Measurements from ENCODE around the gene DMRTA2. TPM values are rescaled to one million over a fixed set of nuclear protein-coding genes. Genes with fewer than 3 reads are reported as not detected.

The DMRTA2 gene
- total and polyA plus RNA-seq, 2 of the 8 experiments (the other 6 are each of a cell fraction or from before 2014, with no cell fraction given), result not detected

DNA sequence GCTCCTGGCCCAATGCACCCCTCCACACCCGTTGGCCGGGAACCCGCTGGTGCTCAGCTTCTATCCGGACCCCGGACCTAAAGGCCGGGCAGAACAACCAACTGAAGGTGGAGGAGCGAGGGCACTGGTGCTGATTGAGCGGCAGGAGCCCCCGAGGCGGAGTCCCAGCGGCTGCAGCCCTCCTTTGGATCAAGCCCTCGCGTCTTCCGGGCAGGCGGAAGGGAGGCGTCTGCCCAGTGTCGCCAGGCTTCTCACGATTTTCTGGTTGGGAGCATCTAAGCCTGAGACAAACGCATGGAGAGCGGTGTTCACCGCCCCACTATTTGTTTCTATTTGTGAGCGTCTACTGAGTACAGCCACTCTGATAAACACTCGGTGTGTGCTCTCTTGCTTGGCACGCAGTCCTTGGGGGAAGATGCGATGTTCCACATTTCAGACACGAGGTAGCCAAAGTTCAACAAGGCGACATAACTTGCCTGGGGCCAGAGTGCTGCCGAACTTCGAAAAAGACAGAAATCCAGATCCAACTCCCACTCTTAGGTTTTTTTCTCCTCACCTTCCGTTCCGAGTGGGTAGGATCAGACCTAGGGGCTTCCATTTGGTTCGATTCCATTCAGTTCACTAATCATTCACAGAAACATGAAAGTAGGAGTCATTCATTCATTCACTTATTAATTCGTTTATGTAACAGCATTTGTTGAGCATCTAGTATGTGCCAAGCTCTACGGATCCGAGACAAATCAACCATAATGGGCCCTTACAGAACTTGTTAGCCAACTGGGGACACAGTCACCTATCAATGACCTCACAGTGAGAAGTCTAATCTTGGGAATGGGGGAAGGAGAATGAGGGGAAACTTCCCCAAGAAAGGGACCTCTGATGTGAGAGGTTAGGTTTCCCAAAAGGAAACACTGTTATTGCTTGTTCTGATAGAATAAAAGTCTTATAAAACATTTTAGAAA, 4.9 kb upstream of the DMRTA2 start:
- Histone ChIP-seq H3K27me3 (replicated peaks in 1 of 4; ENCODE audit: control insufficient read depth in 3 of 4, extremely low read depth in 1 of 4, insufficient read depth in 3 of 4, low read length in 3 of 4) (peaks cover 86 to 100% (median 96%) of the 10 kb centered on the region in 4 experiments), H3K23me2 (ENCODE audit: low read depth, low read length) (peaks cover 6% of the 10 kb centered on the region; the same call in 1 of the 2 replicates), H3K14ac (ENCODE audit: insufficient read length) (no peak overlapping the region), H2BK120ac (replicated peaks; ENCODE audit: low read depth, low read length) (no peak overlapping the region), H3K56ac (replicated peaks; ENCODE audit: insufficient read length, low read depth, low read length) (no peak overlapping the region), H4K91ac (replicated peaks; ENCODE audit: insufficient read length, low read length) (no peak overlapping the region), H3K79me1 (ENCODE audit: low read depth, low read length) (no peaks in the 10 kb centered on the region), H3K23ac (ENCODE audit: insufficient read length) (no peak overlapping the region), H3K4me2 (ENCODE audit: insufficient read depth in 1 of 2, low read depth in 2 of 2, low read length in 2 of 2) (peak overlapping the region; percentile 29 to 55), H3K79me2 (ENCODE audit: control insufficient read depth in 1 of 2, insufficient read depth in 2 of 2, low read length in 2 of 2) (no peaks in the 10 kb centered on the region), H3K4ac (replicated peaks; ENCODE audit: insufficient read length, low read depth, low read length) (no peak overlapping the region), H3K4me1 (replicated peaks in 1 of 4; ENCODE audit: control insufficient read depth in 3 of 4, insufficient read depth in 4 of 4, low read length in 3 of 4) (peaks cover 5 to 23% (median 9%) of the 10 kb centered on the region in 4 experiments), H3K36me3 (ENCODE audit: control insufficient read depth in 2 of 4, insufficient read depth in 4 of 4, low read length in 3 of 4) (no peaks in the 10 kb centered on the region), H4K20me1 (replicated peaks in 1 of 2; ENCODE audit: control insufficient read depth in 1 of 2, insufficient read depth in 2 of 2, low read length in 2 of 2) (peaks cover 8 to 29% of the 10 kb centered on the region in 2 experiments), H3K4me3 (ENCODE audit: extremely low read depth in 1 of 4, insufficient read depth in 2 of 4, low read depth in 3 of 4, low read length in 4 of 4) (peak overlapping the region in 1 of 4 experiments; percentile 19; a peak in 1 of 8 replicates), H4K5ac (ENCODE audit: insufficient read length, low read depth, low read length) (no peak overlapping the region), H2AFZ (ENCODE audit: low read length) (no peak overlapping the region), H2BK20ac (ENCODE audit: low read length) (no peak overlapping the region), H3K18ac (ENCODE audit: extremely low read depth, low read length) (no peak overlapping the region), H2BK12ac (ENCODE audit: low read depth, low read length) (peak overlapping the region; percentile 81; the same call in 1 of the 2 replicates), H3K9me3 (ENCODE audit: insufficient read depth in 2 of 2, low read depth in 1 of 2, low read length in 1 of 2) (no peaks in the 10 kb centered on the region), H2BK5ac (ENCODE audit: low read depth, low read length) (no peak overlapping the region), H4K8ac (ENCODE audit: extremely low read depth, insufficient read depth, low read length) (peak overlapping the region; percentile 53; the same call in 1 of the 2 replicates), H3K27ac (ENCODE audit: low read depth, low read length) (no peak overlapping the region), H2BK15ac (ENCODE audit: low read length) (no peak overlapping the region), H3K9ac (replicated peaks in 1 of 4; ENCODE audit: extremely low read depth in 1 of 4, low read depth in 3 of 4, low read length in 3 of 4) (no peak overlapping the region), H2AK5ac (ENCODE audit: low read depth, low read length) (peak overlapping the region; percentile 45; the same call in 1 of the 2 replicates)
- CTCF ChIA-PET (ENCODE audit: partially characterized antibody), result interaction anchor here (0.6 to 7.4 kb wide), 4 partner anchors 12 to 177 kb away, joined by 5 to 32 read pairs (median 10); no protein-coding TSS in a partner anchor
- FAIRE-seq (no peak), DNase-seq (ENCODE audit: low read depth in 1 of 2, low spot score in 2 of 2) (peak in 1 of 2 experiments; percentile 73)
- POLR2A ChIA-PET (ENCODE audit: partially characterized antibody), result interaction anchor here (1.1 kb wide), 1 partner anchor 12 kb away, joined by 4 read pairs; no protein-coding TSS in a partner anchor
- 8% methylated on average over 33 of the region's 35 CpGs; no CpG with 5 or more reads in 1 of the 2 experiments for WGBS, 2 experiments (ENCODE audit: extremely low coverage in 1 of 2, insufficient coverage in 1 of 2, insufficient read length in 1 of 2, insufficient replicate concordance in 2 of 2, low coverage in 1 of 2, low lambda C conversion rate in 2 of 2, missing lambda C conversion rate in 1 of 2)
- TF ChIP-seq HDAC2 (IDR thresholded peaks at IDR 0.05; ENCODE audit: borderline replicate concordance in 1 of 2, low read depth in 2 of 2, low read length in 2 of 2) (no peak), SUZ12 (IDR thresholded peaks at IDR 0.05; ENCODE audit: low read length) (peak; percentile 100), EZH2 (IDR thresholded peaks at IDR 0.05; ENCODE audit: low read depth, low read length, severe bottlenecking) (peak; percentile 99), CBX8 (IDR thresholded peaks at IDR 0.05; ENCODE audit: borderline replicate concordance, low read depth, low read length) (peak; percentile 18; the same call in 1 of the 2 replicates), CHD2 (IDR thresholded peaks at IDR 0.05; ENCODE audit: low read length) (no peak), SRF (IDR thresholded peaks at IDR 0.05; ENCODE audit: low read depth, low read length) (no peak), NANOG (IDR thresholded peaks at IDR 0.05; ENCODE audit: insufficient read depth, low read depth, low read length, poor library complexity, severe bottlenecking) (no peak)
- TF ChIP-seq, protein P1, sequence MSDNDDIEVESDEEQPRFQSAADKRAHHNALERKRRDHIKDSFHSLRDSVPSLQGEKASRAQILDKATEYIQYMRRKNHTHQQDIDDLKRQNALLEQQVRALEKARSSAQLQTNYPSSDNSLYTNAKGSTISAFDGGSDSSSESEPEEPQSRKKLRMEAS (IDR thresholded peaks at IDR 0.05), result 0 out of 2 replicates have a peak, but pooled peaks have one; percentile 41
- TF ChIP-seq, protein P2, sequence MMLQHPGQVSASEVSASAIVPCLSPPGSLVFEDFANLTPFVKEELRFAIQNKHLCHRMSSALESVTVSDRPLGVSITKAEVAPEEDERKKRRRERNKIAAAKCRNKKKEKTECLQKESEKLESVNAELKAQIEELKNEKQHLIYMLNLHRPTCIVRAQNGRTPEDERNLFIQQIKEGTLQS (IDR thresholded peaks at IDR 0.05; ENCODE audit: insufficient read depth, low read depth, low read length), result no peak

All from H1 (cell line).